AG08395 (cell line): Measurements from ENCODE around the gene DDX54.
A peak's percentile ranks its signal among the peaks of the same experiment; 100 is the strongest.

ENCODE experiments used
- DNase-seq: peaks from one replicate; pipeline ENCODE4 v3.0.0; 2012; ENCODE audit warnings: mixed read lengths, low spot score

DDX54 gene

GRCh38 chr12:113185180-113186032, at the start of gene DDX54, which contains the start of gene RITA1:
TSS of gene DDX54 (minus strand) at chr12:113185478. CDS start at chr12:113185451, 27 bp downstream.
TSS of gene RITA1 (plus strand) at chr12:113185721. CDS start at chr12:113186747, 1,026 bp downstream.
- peak; percentile 78 for DNase-seq

- DNase-seq: no peak
These were observed 49.2 kb upstream of the DDX54 start for GRCh38 chr12:113234483-113234882.

GRCh38 chr12:113233967-113234366, 48.7 kb upstream of the DDX54 start:
- no peak for DNase-seq

GRCh38 chr12:113232840-113233585, 47.7 kb upstream of the DDX54 start:
- peak; percentile 67 for DNase-seq

- DNase-seq: no peak
These were observed 47.0 kb upstream of the DDX54 start for GRCh38 chr12:113232089-113232839.

GRCh38 chr12:113231235-113232088, 46.2 kb upstream of the DDX54 start:
- no peak for DNase-seq

- DNase-seq: no peak
These were observed 45.3 kb upstream of the DDX54 start for GRCh38 chr12:113230315-113231234.

GRCh38 chr12:113228394-113229028, 43.2 kb upstream of the DDX54 start:
- no peak for DNase-seq

- DNase-seq: no peak
These were observed 42.6 kb upstream of the DDX54 start for GRCh38 chr12:113227686-113228391.

GRCh38 chr12:113226696-113227568, 41.7 kb upstream of the DDX54 start:
- DNase-seq: no peak

GRCh38 chr12:113224955-113225354, 39.7 kb upstream of the DDX54 start:
- DNase-seq: no peak

- peak; percentile 72 for DNase-seq
These were observed 37.7 kb upstream of the DDX54 start for GRCh38 chr12:113222730-113223531.

- DNase-seq: no peak
These were observed 36.9 kb upstream of the DDX54 start for GRCh38 chr12:113221997-113222729.

- DNase-seq: peak; percentile 98
These were observed 36.1 kb upstream of the DDX54 start, which contains the start of gene TPCN1 for GRCh38 chr12:113221181-113221996. TSS of gene TPCN1 (plus strand) at chr12:113221464. CDS start at chr12:113226853, 5,389 bp downstream.

- no peak for DNase-seq
These were observed 35.4 kb upstream of the DDX54 start for GRCh38 chr12:113220593-113221180.
